ENCODE measurements around the gene PRUNE2. TPM values are rescaled to one million over a fixed set of nuclear protein-coding genes. Genes with fewer than 3 reads are reported as not detected.

The PRUNE2 gene
- total RNA-seq, 3 donors from 2014 or later = 4.6 to 14.7 (median 12.0) TPM

DNA sequence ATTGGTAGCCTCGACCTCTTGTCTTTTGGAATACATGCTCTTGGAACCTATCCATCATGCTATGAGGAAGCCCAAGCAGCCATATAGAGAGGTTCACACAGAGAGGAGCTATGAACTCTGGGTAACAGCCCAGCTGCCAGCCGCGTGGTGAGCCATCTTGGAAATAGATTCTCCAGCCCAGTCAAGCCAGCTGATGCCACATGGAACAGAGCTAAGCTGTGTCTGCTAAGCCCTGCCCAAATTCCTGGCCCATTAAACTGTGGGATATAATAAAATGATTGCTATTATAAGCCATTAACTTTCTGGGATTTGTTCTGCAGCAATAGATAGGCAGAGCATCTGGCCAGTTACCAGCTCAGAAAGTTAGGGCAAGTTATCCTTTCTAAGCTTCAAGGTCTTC is 4.9 kb upstream of the PRUNE2 start:
- Histone ChIP-seq H3K4me3 (no peak overlapping the region), H3K36me3 (no peaks in the 10 kb centered on the region), H3K4me1 (peaks cover 0 to 1% of the 10 kb centered on the region in 2 donors), H3K27ac (no peak overlapping the region), H3K27me3 (no peaks in the 10 kb centered on the region), H3K9me3 (no peaks in the 10 kb centered on the region)
- TF ChIP-seq POLR2AphosphoS5 (IDR thresholded peaks at IDR 0.05) (no peak), POLR2A (IDR thresholded peaks at IDR 0.05) (no peak)
- TF ChIP-seq, protein P1, sequence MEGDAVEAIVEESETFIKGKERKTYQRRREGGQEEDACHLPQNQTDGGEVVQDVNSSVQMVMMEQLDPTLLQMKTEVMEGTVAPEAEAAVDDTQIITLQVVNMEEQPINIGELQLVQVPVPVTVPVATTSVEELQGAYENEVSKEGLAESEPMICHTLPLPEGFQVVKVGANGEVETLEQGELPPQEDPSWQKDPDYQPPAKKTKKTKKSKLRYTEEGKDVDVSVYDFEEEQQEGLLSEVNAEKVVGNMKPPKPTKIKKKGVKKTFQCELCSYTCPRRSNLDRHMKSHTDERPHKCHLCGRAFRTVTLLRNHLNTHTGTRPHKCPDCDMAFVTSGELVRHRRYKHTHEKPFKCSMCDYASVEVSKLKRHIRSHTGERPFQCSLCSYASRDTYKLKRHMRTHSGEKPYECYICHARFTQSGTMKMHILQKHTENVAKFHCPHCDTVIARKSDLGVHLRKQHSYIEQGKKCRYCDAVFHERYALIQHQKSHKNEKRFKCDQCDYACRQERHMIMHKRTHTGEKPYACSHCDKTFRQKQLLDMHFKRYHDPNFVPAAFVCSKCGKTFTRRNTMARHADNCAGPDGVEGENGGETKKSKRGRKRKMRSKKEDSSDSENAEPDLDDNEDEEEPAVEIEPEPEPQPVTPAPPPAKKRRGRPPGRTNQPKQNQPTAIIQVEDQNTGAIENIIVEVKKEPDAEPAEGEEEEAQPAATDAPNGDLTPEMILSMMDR (IDR thresholded peaks at IDR 0.05) = no peak
- intact Hi-C loops (cut with DNase I; ENCODE audit: low total_unique reads) = no loop called here
- DNase-seq (ENCODE audit: low spot score in 2 of 2) = no peak

DNA sequence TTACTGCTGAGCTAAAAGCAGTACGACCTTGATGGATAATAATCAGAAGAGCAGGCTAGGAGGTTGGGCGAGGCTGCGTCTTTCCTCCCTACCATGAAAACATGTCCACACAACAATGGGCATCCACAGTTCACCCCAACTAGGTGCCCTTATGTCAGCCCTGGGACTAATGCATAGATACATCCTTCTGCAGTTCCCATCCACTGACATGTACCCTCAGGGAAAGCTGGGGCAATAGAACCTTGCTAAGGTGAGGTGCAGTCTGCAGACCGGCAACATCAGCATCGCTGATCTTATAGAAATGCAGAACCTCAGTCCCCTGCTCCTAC is 697 bp upstream of the PRUNE2 start:
- peaks cover 0 to 5% of the 10 kb centered on the region in 2 donors for H3K27me3 ChIP-seq
- intact Hi-C loops (cut with DNase I; ENCODE audit: low total_unique reads) = no loop called here
- TF ChIP-seq, protein P1 (IDR thresholded peaks at IDR 0.05) = no peak
- TF ChIP-seq POLR2AphosphoS5 (IDR thresholded peaks at IDR 0.05) (no peak), POLR2A (IDR thresholded peaks at IDR 0.05) (no peak)
- H3K27ac ChIP-seq = no peak overlapping the region
- H3K9me3 ChIP-seq = no peaks in the 10 kb centered on the region
- peak overlapping the region; percentile 47 to 66 (median 50) for H3K4me3 ChIP-seq
- DNase-seq (ENCODE audit: low spot score in 2 of 2) = no peak
- H3K4me1 ChIP-seq = peaks cover 4 to 12% of the 10 kb centered on the region in 2 donors
- H3K36me3 ChIP-seq = no peaks in the 10 kb centered on the region

DNA sequence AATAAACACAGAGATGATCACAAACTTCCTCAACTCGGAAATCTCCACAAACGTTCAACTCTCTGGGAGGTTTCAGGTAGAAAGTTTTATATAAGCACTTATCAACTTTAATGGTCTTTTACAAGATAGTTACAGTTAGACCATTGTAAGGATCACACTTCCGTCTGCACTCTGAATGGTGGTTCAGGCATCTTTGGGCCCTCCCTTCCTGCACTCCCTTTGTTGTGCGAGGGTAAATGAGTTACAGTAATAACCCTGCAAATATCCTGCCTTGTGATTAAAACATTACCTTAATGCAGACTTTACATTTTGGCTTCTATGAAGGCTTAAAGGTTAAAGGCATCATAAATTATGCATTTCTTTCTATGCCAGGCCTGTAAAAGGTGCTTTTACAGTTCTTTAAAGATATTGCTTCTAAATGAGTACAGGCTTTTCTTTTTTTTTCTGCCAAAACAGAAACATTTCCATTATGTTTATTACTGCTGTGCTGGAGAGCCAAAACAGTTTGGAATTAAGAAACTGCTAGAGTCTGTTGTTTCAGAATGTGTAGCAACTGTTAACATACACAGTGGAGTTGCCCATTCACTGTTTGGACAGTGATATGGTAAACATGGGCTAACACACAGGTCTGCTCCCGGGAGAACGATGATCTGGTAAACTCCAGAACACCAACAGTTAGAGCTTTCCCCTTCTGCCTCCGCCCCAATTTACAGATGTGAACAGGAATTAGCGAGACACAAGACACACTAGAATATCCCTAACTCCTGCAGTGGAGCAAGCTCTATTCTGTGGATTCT is 1.1 kb downstream of the PRUNE2 start:
- peaks cover 0 to 8% of the 10 kb centered on the region in 2 donors for H3K27me3 ChIP-seq
- peaks cover 4 to 12% of the 10 kb centered on the region in 2 donors for H3K4me1 ChIP-seq
- H3K4me3 ChIP-seq = peak overlapping the region; percentile 47 to 66 (median 50)
- H3K27ac ChIP-seq = no peak overlapping the region
- no peaks in the 10 kb centered on the region for H3K9me3 ChIP-seq
- intact Hi-C loops (cut with DNase I; ENCODE audit: low total_unique reads) = no loop called here
- no peak for DNase-seq (ENCODE audit: low spot score in 2 of 2)
- TF ChIP-seq, protein P1 (IDR thresholded peaks at IDR 0.05) = no peak
- TF ChIP-seq POLR2AphosphoS5 (IDR thresholded peaks at IDR 0.05) (no peak), POLR2A (IDR thresholded peaks at IDR 0.05) (no peak)
- H3K36me3 ChIP-seq = no peaks in the 10 kb centered on the region

DNA sequence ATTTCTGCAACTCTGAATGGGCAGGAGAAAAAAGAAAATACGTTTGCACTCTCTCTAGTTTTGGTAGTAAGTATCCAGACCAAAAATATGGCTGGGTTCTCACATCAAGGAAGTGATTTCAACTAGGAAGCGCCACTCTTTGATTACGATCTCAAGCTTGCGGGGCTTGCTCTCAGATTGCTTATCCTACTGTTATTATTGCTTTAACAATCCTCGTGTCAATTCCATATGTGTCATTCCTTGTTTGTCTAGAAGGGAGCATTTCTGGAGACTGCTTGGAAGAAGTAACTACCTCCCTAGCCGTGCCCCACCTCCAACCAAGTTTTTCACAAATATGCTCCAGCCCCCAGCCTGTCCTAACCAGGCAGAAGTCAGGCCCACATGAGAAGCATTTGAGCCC is 3.5 kb downstream of the PRUNE2 start:
- H3K4me1 ChIP-seq = peaks cover 4 to 12% of the 10 kb centered on the region in 2 donors
- H3K9me3 ChIP-seq = no peaks in the 10 kb centered on the region
- no peak overlapping the region for H3K27ac ChIP-seq
- no peak overlapping the region for H3K4me3 ChIP-seq
- TF ChIP-seq, protein P1 (IDR thresholded peaks at IDR 0.05) = no peak
- intact Hi-C loops (cut with DNase I; ENCODE audit: low total_unique reads) = no loop called here
- peaks cover 0 to 21% of the 10 kb centered on the region in 2 donors for H3K27me3 ChIP-seq
- no peaks in the 10 kb centered on the region for H3K36me3 ChIP-seq
- DNase-seq (ENCODE audit: low spot score in 2 of 2) = no peak

DNA sequence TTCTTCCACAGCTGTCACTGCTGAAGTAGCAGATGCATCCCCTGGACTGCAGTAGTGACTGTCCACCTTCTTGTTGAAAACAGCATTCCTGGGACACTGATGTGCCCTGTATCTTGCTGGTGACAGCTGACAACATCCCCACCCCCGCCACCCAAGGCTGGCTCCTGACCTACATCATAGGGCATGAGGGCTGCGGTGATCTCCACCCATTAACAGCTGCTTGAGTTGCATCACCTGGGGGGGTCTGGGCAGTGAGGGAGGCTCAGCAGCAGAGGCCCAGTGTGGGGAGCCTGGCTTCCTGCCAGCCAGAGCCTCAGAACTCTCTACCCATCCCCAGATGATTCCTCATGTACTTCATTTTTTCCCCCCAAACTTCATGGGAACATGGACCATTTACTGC is 4.1 kb downstream of the PRUNE2 start:
- intact Hi-C loops (cut with DNase I; ENCODE audit: low total_unique reads) = no loop called here
- Histone ChIP-seq H3K9me3 (no peaks in the 10 kb centered on the region), H3K4me1 (peaks cover 4 to 12% of the 10 kb centered on the region in 2 donors), H3K27me3 (peaks cover 0 to 21% of the 10 kb centered on the region in 2 donors), H3K4me3 (no peak overlapping the region), H3K27ac (no peak overlapping the region), H3K36me3 (no peaks in the 10 kb centered on the region)
- DNase-seq (ENCODE audit: low spot score in 2 of 2) = no peak
- no peak for TF ChIP-seq POLR2AphosphoS5 (IDR thresholded peaks at IDR 0.05)
- TF ChIP-seq POLR2A (IDR thresholded peaks at IDR 0.05) = no peak
- TF ChIP-seq, protein P1 (IDR thresholded peaks at IDR 0.05) = no peak

Data from breast epithelium (tissue), 4 donors.